Activated T-cell treated with anti-CD3 and anti-CD28 coated beads for 48 hours (primary cell): ENCODE results near the gene PLEKHH2.
"Not testable (repeated sequence)": the region's sequence is repeated elsewhere in the genome, so short reads cannot be mapped to it uniquely, and the experiment has no call there.

Experiments used
- DNase-seq: peaks from one replicate; pipeline ENCODE4 v3.0.0-alpha.2; 2020; ENCODE audit warnings: low read depth

Gene PLEKHH2

GRCh38 chr2:43636621-43637020 lies 439 bp upstream of the PLEKHH2 start:
- DNase-seq, result no peak

- DNase-seq, result no peak
Observed at GRCh38 chr2:43642363-43642762, 5.3 kb downstream of the PLEKHH2 start.

- DNase-seq, result no peak
Observed at GRCh38 chr2:43643680-43644079, 6.6 kb downstream of the PLEKHH2 start.

- DNase-seq, result no peak
Observed at GRCh38 chr2:43648994-43649701, 12.1 kb downstream of the PLEKHH2 start.

GRCh38 chr2:43653506-43653905 lies 16.4 kb downstream of the PLEKHH2 start:
- DNase-seq, result no peak

- no peak for DNase-seq
Observed at GRCh38 chr2:43657241-43657640, 20.2 kb downstream of the PLEKHH2 start.

- DNase-seq, result no peak
Observed at GRCh38 chr2:43675646-43676321, 38.7 kb downstream of the PLEKHH2 start.

GRCh38 chr2:43676322-43677050 lies 39.4 kb downstream of the PLEKHH2 start, which contains the start of gene C1GALT1C1L:
C1GALT1C1L (minus strand) TSS chr2:43676429; CDS start chr2:43676322, 107 bp downstream.
- DNase-seq, result peak; percentile 46

GRCh38 chr2:43677783-43678182 lies 40.7 kb downstream of the PLEKHH2 start:
- not testable (repeated sequence) for DNase-seq

GRCh38 chr2:43685357-43685756 lies 48.3 kb downstream of the PLEKHH2 start:
- DNase-seq, result no peak

GRCh38 chr2:43689999-43690398 lies 52.9 kb downstream of the PLEKHH2 start:
- DNase-seq, result no peak

GRCh38 chr2:43692428-43692994 lies 55.5 kb downstream of the PLEKHH2 start:
- no peak for DNase-seq

- DNase-seq, result not testable (repeated sequence)
Observed at GRCh38 chr2:43698140-43698539, 61.1 kb downstream of the PLEKHH2 start.

- DNase-seq, result no peak
Observed at GRCh38 chr2:43699761-43700160, 62.7 kb downstream of the PLEKHH2 start.

GRCh38 chr2:43701111-43701510 lies 64.1 kb downstream of the PLEKHH2 start:
- no peak for DNase-seq

GRCh38 chr2:43707255-43708015 lies 70.4 kb downstream of the PLEKHH2 start:
- no peak for DNase-seq

GRCh38 chr2:43708178-43708577 lies 71.1 kb downstream of the PLEKHH2 start:
- DNase-seq, result no peak

- DNase-seq, result no peak
Observed at GRCh38 chr2:43708891-43709290, 71.8 kb downstream of the PLEKHH2 start.

- no peak for DNase-seq
Observed at GRCh38 chr2:43710866-43711265, 73.8 kb downstream of the PLEKHH2 start.

- no peak for DNase-seq
Observed at GRCh38 chr2:43714164-43714563, 77.1 kb downstream of the PLEKHH2 start.

- DNase-seq, result no peak
Observed at GRCh38 chr2:43715300-43716098, 78.4 kb downstream of the PLEKHH2 start.
